Right lobe of liver (tissue), 6 donors: ENCODE measurements around the gene XBP1. TPM values are rescaled to one million over a fixed set of nuclear protein-coding genes. Genes with fewer than 3 reads are reported as not detected.
"Not testable (repeated sequence)": the region's sequence is repeated elsewhere in the genome, so short reads cannot be mapped to it uniquely, and the experiment has no call there.

Source experiments
- ATAC-seq, 4 donors: fragments of 200-7000 bp; cut with Tn5 transposase; one replicate each; pipeline ENCODE4 v1.9.1; 2020; ENCODE audit warnings: mild to moderate bottlenecking in 4 of 4, moderate library complexity in 4 of 4
- DNase-seq, 3 donors: peaks; one replicate each; pipeline ENCODE4 v3.0.0-alpha.2; 2020
- H3K27ac ChIP-seq, 3 donors: fragments of 200-600 bp; one replicate each; pipeline ENCODE4 v1.8.0; 2022
- H3K27me3 ChIP-seq, 2 donors: fragments of 200-600 bp; one replicate each; pipeline ENCODE4 v1.8.0; 2022
- H3K36me3 ChIP-seq, 4 donors: fragments of 200-600 bp; sonication (generic) in 1 of 4; one replicate each; pipeline versions ENCODE4 v1.5.1 to v1.8.0; 2017 to 2022; ENCODE audit warnings: control low read depth in 1 of 4
- H3K4me1 ChIP-seq, 4 donors: fragments of 200-600 bp; sonication (generic) in 1 of 4; one replicate each; pipeline versions ENCODE4 v1.5.1 to v1.8.0; 2017 to 2022; ENCODE audit warnings: control low read depth in 1 of 4
- H3K4me3 ChIP-seq, 3 donors: fragments of 200-600 bp; one replicate each; pipeline ENCODE4 v1.8.0; 2022
- H3K9me3 ChIP-seq, 4 donors: fragments of 200-600 bp; sonication (generic) in 1 of 4; one replicate each; pipeline versions ENCODE4 v1.5.1 to v1.8.0; 2017 to 2022; ENCODE audit warnings: control low read depth in 1 of 4
- POLR2A ChIP-seq: fragments of 450-650 bp; IDR thresholded peaks from one replicate; pipeline ENCODE4 v1.6.1; 2017; ENCODE audit warnings: antibody characterized with exemption, mild to moderate bottlenecking
- WGBS: methylation state at CpG from one replicate; pipeline ENCODE4 v1.1.6; 2018; ENCODE audit warnings: low coverage, low lambda C conversion rate; ENCODE audit not compliant: insufficient coverage; ENCODE audit errors: missing lambda C conversion rate; 5-methylcytosine and 5-hydroxymethylcytosine counted together
- intact Hi-C, 2 donors: fragments of 100-400 bp; cut with DNase I; formaldehyde crosslinking; loops; one replicate each; pipeline versions ENCODE4 v1.11.2 to v1.14.1; 2022
- long read RNA-seq: library from polyadenylated mRNA; unstranded; transcript quantifications from one replicate; pipeline ENCODE4 v2.0.0, GENCODE V29; 2019
- total RNA-seq, 6 experiments: library from RNA; depleted of rRNA in 2 of 6; stranded (reverse); fragments of >200 nt in 2 of 6; fragmentation: NEBNext Ultra II Directional in 3 of 6; extraction: Animal tissue kit (Norgen Biotek cat#: 25700) in 3 of 6; gene quantifications; one replicate each; pipeline versions ENCODE4 v1.1.0 to v1.2.4, GENCODE V29; 2016 to 2023
- TF ChIP-seq, protein P1 (sequence below), 4 donors: fragments of 200-600 bp in 3 of 4; fragments of 450-650 bp in 1 of 4; IDR thresholded peaks; one replicate each; pipeline versions ENCODE4 v1.5.1 to v1.8.0; 2016 to 2022; ENCODE audit warnings: antibody characterized with exemption in 4 of 4, mild to moderate bottlenecking in 2 of 4
- donor health status: DM: no; HTN: yes; CAD: no.
- donor health status: DM: no; HTN: no; CAD: no.
- donor health status: DM: no; HTN: no; CAD: no.
- donor health status: DM: no; HTN: yes; CAD: no.
- donor health status: DM: no; HTN: yes; CAD: no.

The XBP1 gene
- 100 to 1,000 TPM; 298 to 624 (median 414) TPM for total RNA-seq
- long read RNA-seq, transcript XBP1-201 (5 exons, 1,850 nt): major isoform, 7 of 14 reads
- long read RNA-seq, partial matches to known transcripts: 1 of 14 reads
- long read RNA-seq, other reads (novel, unspliced or antisense): 5 of 14 reads

DNA sequence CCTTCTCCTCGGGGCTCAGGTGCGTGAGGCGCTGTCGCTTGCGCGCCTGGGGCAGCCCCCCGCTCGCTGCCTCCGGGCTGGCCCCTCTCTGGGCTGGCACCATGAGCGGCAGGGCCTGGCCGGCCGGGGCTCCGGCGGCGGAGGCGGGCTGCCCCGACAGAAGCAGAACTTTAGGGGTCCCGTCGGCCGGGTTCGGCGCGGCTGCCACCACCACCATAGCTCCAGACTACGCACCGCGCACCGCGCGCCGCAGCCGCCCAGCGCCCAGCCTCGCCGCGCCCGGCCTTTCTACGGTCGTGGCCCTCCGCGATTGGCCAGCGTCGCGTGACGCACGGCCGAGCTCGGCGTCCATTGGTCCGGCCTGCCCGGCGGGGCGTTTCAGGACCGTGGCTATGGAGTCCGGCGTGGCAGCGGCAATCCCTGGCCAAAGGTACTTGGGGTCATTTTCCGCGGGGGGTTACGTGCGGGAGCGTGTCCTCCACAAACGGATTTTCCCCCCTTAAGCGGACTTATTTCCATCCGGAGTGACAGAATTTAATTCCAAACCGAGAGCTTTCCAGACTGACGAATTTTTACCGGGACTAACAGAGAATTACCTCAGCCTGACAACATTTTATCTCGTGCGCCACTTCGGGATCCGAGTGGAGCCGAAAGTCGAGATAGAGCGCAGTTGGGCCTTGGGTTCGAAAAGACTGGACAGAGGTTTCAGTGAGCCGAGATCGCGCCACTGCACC, at the start of gene XBP1:
XBP1 (minus strand) TSS at position 262 of the 734 bp plus-strand sequence.
- WGBS: 0% methylated on average over 15 of the region's 78 CpGs
- peak within 1 kb of the TSS; percentile 91 to 98 (median 95) for H3K4me3 ChIP-seq
- DNase-seq (peak; percentile 97), ATAC-seq (peak; percentile 79 to 92 (median 86))
- peaks cover 12 to 37% (median 24%) of the 10 kb centered on the region in 4 donors for H3K36me3 ChIP-seq
- no peaks in the 10 kb centered on the region for H3K27me3 ChIP-seq
- TF ChIP-seq, protein P1, sequence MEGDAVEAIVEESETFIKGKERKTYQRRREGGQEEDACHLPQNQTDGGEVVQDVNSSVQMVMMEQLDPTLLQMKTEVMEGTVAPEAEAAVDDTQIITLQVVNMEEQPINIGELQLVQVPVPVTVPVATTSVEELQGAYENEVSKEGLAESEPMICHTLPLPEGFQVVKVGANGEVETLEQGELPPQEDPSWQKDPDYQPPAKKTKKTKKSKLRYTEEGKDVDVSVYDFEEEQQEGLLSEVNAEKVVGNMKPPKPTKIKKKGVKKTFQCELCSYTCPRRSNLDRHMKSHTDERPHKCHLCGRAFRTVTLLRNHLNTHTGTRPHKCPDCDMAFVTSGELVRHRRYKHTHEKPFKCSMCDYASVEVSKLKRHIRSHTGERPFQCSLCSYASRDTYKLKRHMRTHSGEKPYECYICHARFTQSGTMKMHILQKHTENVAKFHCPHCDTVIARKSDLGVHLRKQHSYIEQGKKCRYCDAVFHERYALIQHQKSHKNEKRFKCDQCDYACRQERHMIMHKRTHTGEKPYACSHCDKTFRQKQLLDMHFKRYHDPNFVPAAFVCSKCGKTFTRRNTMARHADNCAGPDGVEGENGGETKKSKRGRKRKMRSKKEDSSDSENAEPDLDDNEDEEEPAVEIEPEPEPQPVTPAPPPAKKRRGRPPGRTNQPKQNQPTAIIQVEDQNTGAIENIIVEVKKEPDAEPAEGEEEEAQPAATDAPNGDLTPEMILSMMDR (IDR thresholded peaks at IDR 0.05): no peak
- peak; percentile 100 for TF ChIP-seq POLR2A
- no peaks in the 10 kb centered on the region for H3K9me3 ChIP-seq
- intact Hi-C loops: no loop called here
- peak within 1 kb of the TSS; percentile 99 to 100 (median 99) for H3K27ac ChIP-seq
- peaks cover 0 to 48% (median 8%) of the 10 kb centered on the region in 4 donors for H3K4me1 ChIP-seq

DNA sequence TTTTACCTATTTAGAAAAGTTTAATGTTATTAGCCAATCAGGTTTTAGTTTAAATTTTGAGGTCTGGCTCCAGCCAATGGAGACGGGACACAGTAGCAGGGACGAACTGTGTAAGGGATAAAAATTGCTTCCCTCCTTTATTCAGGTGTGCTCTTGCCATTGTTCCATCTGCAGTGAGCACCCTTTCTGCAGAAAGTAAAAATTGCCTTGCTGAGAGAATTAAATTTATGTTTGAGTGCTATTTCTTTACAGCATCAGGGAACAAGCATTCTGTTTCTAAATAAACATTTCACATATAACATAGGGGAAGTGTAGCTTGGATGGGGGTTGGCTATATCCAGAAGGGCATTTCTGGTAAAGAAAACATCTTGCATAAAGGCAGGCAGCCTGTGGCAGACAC, 46.6 kb upstream of the XBP1 start:
- Histone ChIP-seq H3K36me3 (no peaks in the 10 kb centered on the region), H3K4me1 (no peaks in the 10 kb centered on the region), H3K9me3 (no peaks in the 10 kb centered on the region), H3K4me3 (no peak overlapping the region), H3K27me3 (no peaks in the 10 kb centered on the region), H3K27ac (no peak overlapping the region)
- 86% methylated on average over 2 of the region's 2 CpGs for WGBS
- no peak for TF ChIP-seq POLR2A
- intact Hi-C loops: no loop called here
- no peak for DNase-seq
- no peak for ATAC-seq

DNA sequence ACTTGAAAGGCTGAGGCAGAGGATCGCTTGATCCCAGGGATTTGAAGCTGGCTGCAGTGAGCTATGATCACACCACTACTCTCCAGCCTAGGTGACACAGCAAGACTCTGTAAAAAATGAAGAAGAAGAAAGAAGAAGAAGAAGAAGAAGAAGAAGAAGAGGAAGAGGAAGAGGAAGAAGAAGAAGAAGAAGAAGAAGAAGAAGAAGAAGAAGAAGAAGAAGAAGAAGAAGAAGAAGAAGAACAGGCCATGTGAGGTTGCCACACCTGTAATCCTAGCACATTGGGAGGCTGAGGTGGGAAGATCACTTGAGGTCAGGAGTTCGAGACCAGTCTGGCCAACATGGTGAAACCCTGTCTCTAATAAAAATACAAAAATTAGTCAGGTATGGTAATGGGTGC, 43.9 kb upstream of the XBP1 start:
- H3K27me3 ChIP-seq, H3K4me3 ChIP-seq, ATAC-seq, intact Hi-C loops, DNase-seq, H3K36me3 ChIP-seq, H3K4me1 ChIP-seq, H3K27ac ChIP-seq, H3K9me3 ChIP-seq: not testable (repeated sequence)
- 89% methylated on average over 1 of the region's 2 CpGs for WGBS

- ATAC-seq: no peak
- DNase-seq: no peak
- intact Hi-C loops: no loop called here
- H3K27me3 ChIP-seq: no peaks in the 10 kb centered on the region
- H3K9me3 ChIP-seq: no peaks in the 10 kb centered on the region
- no peak overlapping the region for H3K27ac ChIP-seq
- no peaks in the 10 kb centered on the region for H3K4me1 ChIP-seq
- H3K4me3 ChIP-seq: no peak overlapping the region
- TF ChIP-seq, protein P1 (IDR thresholded peaks at IDR 0.05): no peak
- TF ChIP-seq POLR2A: no peak
- 71% methylated on average over 2 of the region's 2 CpGs for WGBS
- H3K36me3 ChIP-seq: no peaks in the 10 kb centered on the region
These were observed 43.3 kb upstream of the XBP1 start for GRCh38 chr22:28843633-28844032.

DNA sequence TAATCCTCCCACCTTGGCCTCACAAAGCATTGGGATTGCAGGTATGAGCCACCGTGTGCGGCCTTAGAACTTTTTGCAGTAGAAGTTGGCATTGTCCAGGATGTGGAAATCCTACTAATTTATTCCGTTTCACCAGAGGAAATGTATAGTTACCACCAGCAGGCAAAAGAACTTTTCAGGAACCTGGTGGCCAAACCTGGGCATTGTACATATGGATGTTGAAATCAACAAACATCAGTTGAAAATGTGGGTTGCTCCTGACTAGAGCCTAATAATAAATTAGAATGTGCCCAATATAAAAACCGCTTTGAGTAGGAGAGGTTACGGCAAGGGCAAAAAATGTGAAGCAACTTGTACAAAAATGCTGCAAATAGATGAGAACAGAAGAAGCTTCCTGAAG, 40.7 kb upstream of the XBP1 start:
- no peak overlapping the region for H3K4me3 ChIP-seq
- no peaks in the 10 kb centered on the region for H3K4me1 ChIP-seq
- no peaks in the 10 kb centered on the region for H3K27me3 ChIP-seq
- no peaks in the 10 kb centered on the region for H3K9me3 ChIP-seq
- 66% methylated on average over 4 of the region's 5 CpGs for WGBS
- DNase-seq (no peak), ATAC-seq (no peak)
- no peaks in the 10 kb centered on the region for H3K36me3 ChIP-seq
- TF ChIP-seq, protein P1 (IDR thresholded peaks at IDR 0.05): no peak
- no peak for TF ChIP-seq POLR2A
- intact Hi-C loops: no loop called here
- no peak overlapping the region for H3K27ac ChIP-seq
